ENCODE measurements around the gene IL36RN.

The IL36RN gene

DNA sequence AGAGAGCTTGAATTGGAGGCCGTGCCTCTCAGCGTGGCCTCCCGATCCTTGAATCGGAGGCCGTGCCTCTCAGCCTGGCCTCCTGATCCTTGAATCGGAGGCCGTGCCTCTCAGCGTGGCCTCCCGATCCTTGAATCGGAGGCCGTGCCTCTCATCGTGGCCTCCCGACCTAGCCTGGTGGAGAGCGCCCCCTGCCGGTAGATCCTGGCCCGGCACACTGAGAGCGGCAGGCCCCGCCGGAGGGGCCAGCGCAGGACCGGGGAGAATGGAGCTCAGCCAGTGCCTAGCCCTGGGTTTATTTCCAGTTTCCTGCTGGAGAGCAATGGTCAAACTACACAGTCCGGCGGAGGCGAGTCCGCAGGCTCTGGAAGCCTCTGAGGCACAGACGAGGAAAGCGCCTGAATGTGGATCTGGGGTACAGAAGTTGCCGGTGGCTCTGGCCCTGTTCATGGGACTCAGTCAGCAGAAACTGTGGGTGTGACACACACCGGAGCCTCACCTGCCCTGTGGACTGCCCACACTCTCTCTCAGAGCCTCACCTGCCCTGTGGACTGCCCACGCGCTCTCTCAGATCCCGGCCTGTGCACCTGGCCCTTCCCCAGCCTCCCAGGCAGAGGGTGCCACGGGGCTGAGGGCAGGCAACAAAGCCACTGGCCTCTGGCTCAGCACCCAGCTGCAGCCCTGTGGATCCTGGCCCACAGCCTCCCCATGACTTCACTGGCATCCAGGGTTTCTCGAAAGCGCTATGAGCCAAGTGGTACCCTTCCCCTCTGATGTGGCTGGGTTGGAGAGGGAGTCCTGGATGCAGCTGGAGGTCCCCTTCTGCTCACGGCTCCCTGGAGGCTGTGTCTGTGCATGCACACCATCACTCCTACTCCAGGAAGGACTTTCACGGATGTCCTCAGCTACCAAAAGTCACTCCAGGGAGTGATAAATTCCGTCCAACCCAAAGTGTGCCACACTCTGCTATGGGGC lies 7.8 kb upstream of the IL36RN start:
- DNase-seq: no peak

DNA sequence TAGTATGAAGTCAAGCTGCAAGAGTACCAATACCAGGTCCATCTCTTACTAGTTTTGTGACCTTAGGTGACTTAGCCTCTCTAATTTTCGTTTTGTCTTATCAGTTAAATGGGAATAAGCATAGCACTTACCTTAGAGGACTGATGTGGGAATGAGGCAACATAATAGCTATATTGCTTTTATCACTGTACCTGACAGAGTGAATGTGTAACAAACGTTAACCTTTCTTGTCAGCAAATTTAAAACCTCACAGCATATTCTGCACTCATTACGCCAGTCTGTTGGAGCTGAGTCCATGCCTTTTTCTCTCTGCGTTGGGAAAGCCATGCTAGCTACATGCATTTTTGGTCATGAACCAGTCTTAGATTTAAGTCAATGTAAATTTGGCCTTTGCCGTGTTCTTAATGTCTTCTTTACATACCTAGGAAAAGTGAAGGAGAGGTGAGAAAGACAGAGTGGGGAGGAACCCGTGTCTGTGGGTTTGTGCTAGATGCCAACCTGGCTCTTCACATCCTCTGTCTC lies 6.5 kb upstream of the IL36RN start, which contains the start of gene IL36B:
Gene IL36B (minus strand): TSS at position 472 of the 522 bp plus-strand sequence.
- no peak for DNase-seq

GRCh38 chr2:113053666-113054065 lies 5.3 kb upstream of the IL36RN start:
- DNase-seq: no peak

DNA sequence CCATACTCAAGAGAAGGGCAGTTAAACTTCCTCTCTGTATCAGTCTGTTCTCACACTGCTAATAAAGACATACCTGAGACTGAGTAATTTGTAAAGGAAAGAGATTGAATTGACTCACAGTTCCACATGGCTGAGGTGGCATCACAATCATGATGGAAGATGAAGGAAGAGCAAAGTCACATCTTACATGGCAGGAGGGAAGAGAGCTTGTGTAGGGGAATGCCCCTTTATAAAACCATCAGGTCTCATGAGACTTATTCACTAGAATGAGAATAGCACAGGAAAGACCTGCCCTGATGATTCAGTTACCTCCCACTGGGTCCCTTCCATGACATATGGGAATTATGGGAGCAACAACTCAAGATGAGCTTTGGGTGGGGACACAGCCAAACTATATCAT lies 4.9 kb upstream of the IL36RN start:
- no peak for DNase-seq

DNA sequence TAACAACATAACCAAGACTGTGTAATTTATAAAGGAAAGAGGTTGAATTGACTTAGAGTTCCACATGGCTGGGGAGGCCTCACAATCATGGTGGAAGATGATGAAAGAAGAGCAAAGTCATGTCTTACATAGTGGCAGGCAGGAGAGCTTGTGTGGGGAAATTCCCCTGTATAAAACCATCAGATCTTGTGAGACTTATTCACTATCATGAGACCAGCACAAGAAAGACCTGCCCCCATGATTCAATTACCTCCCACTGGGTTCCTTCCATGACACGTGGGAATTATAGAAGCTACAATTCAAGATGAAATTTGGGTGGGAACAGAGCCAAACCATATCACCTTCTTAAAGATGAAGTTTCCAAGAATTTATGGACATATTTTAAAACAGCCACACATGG lies 2.5 kb upstream of the IL36RN start:
- DNase-seq: no peak

- no peak for DNase-seq
Measured at GRCh38 chr2:113057117-113057516, 1.9 kb upstream of the IL36RN start.

- DNase-seq: no peak
Measured at GRCh38 chr2:113058411-113058994, 495 bp upstream of the IL36RN start.

DNA sequence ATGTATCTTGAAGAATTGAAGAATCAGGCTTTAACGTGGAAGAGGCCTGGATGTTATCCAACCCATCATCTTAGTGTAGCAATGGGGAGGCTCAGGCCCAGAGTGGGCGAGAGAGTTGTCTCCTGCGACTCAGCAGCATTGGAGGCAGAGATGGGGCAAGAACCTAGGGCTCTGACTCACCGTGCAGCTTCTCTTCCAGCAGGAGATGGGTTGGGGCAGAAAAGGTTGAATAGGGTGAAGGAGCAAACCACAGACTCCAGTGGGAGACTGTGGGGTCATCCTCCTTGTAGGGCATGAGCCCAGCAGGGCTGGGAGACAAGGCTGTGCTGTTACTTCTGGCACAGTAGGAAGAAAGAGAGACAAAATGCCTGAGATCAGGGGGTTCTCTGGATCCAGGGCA lies 1.4 kb downstream of the IL36RN start:
- no peak for DNase-seq

DNA sequence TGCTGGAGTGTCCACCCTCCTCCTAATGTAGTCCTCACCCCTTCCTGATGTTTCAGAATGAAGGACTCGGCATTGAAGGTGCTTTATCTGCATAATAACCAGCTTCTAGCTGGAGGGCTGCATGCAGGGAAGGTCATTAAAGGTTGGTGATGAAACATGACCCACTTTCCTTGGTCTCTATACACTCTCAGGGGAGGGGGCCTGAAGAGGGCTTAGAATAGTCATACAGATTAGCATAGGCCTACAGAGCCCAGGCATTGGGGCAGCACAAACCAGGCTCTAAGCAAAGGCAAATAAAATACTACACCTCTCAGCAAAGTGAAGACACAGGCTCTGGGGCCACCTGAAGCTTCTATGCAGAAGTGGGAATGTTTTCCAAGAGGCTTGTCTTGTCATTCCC lies 1.8 kb downstream of the IL36RN start:
- no peak for DNase-seq

DNA sequence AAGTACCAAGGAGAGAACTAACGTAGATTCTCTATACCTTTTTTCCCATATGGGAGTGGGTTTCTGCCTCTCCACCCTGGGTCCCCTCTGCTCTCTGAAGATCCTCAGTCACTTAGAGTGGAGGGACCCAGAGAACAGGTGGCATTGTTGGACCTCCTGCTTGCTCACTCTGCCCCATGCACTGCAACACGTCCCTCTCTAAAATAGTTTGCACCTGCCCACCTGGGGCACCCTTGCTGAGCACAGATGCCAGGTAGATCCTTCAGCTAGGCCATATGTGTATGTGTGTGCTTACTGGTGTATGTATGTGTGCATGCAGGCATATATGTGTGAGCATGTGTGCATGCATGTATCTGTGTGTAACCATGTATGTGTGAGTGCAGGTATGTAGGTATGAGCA lies 2.2 kb downstream of the IL36RN start:
- no peak for DNase-seq

DNA sequence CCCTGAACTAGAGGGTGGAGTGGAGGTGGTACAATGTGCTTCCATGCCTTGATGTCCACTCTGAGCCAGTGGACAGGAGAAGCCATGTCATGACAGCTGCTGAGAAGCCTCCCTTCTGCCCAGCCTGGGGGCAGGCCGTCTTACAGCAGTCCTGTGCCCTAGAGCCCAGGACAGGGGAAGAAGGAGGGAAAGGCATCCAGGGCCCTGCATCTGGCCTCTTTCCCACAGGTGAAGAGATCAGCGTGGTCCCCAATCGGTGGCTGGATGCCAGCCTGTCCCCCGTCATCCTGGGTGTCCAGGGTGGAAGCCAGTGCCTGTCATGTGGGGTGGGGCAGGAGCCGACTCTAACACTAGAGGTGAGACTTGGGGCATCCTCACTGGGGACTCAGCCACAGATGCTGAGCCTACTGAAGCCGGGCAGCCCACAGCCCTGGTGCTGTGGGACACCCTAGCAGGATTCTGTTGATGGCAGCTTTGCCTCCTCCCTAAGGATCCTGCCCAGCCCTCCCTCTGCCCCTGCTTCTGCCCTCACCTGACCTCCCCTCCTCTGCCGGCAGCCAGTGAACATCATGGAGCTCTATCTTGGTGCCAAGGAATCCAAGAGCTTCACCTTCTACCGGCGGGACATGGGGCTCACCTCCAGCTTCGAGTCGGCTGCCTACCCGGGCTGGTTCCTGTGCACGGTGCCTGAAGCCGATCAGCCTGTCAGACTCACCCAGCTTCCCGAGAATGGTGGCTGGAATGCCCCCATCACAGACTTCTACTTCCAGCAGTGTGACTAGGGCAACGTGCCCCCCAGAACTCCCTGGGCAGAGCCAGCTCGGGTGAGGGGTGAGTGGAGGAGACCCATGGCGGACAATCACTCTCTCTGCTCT lies 3.1 kb downstream of the IL36RN start:
- DNase-seq: no peak

- no peak for DNase-seq
Measured at GRCh38 chr2:113064281-113064680, 5.3 kb downstream of the IL36RN start.

DNA sequence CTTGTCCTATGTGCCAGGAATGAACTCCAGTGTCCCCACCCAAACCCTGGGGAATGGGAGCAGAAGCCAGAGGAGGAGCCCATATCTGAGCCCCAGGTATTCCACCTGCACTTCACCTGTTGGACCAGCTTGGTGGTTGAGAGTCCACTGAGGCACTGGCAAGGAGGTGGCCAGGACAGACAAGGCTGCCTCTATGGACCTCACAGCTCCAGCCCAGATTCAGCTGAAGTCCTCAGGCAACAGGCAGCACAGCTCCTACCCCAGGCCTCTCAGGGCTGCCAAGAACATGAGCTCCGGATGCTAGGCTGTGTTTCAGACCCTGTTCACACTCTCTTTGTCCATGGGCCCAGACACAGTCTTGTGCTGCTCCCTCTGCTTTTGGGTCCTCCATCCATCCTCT lies 5.9 kb downstream of the IL36RN start:
- no peak for DNase-seq

DNA sequence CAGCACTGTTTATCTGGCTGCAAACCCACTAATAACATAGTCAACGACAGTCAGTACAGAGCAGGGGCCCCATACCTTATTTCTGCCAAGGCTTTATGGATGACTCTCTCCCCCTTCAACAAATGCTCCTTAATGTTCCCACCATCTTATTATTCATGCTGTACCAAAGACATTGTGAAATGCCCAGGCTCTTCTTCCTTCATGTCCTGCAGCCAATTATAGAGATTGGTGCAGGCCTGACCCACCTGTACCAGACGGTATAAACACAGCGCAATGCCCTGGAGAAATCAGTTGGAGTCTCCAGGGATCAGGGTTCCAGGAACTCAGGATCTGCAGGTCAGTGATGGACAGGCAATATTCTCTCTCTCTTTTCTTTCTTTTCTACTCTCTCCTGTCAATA lies 8.7 kb downstream of the IL36RN start, which contains the start of gene IL1F10:
Gene IL1F10 (plus strand): TSS at position 290 of the 400 bp plus-strand sequence. CDS start 4,769 bp downstream, outside the sequence.
- no peak for DNase-seq

- DNase-seq: no peak
Measured at GRCh38 chr2:113068249-113068648, 9.3 kb downstream of the IL36RN start.

GRCh38 chr2:113068706-113069485 lies 9.9 kb downstream of the IL36RN start:
- no peak for DNase-seq

GRCh38 chr2:113069676-113070605 lies 10.9 kb downstream of the IL36RN start:
- no peak for DNase-seq

- no peak for DNase-seq
Measured at GRCh38 chr2:113070606-113070975, 11.6 kb downstream of the IL36RN start.

- no peak for DNase-seq
Measured at GRCh38 chr2:113072584-113072983, 13.6 kb downstream of the IL36RN start.

DNA sequence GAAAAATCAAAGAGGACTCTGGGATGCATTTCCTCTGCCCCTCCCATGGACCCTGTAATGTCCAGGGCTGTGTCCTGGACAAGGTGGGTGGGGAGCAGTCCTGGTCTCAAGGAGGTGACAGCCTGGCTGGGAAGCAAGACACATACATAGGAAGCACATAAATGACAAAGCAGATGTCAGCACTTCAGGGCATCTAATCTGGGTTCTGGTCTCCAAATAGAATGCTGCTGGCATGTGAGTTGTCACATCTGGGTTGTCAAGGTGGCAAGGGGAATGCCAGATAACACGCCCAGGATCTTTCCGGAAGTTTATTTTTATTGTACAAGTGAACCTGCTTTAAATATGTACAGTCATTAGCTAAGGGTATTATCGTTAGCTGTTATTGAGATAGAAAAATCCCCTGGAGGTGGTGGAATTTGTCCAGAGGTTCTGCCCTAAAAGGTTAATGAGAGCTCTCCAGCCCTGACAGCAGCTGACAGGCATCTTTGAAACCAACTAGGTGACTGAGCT lies 14.4 kb downstream of the IL36RN start:
- DNase-seq: no peak

DNA sequence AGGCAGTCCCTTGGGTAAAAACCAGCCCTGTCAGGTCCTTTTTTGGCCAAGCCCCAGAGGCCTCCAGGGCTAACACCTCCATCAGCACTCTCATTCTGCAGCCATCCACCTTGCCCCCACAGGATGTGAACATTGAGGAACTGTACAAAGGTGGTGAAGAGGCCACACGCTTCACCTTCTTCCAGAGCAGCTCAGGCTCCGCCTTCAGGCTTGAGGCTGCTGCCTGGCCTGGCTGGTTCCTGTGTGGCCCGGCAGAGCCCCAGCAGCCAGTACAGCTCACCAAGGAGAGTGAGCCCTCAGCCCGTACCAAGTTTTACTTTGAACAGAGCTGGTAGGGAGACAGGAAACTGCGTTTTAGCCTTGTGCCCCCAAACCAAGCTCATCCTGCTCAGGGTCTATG lies 16.0 kb downstream of the IL36RN start:
- no peak for DNase-seq
